Measurements from ENCODE around the gene RANBP3L.
"Not testable (repeated sequence)": the region's sequence is repeated elsewhere in the genome, so short reads cannot be mapped to it uniquely, and the experiment has no call there.

The RANBP3L gene

DNA sequence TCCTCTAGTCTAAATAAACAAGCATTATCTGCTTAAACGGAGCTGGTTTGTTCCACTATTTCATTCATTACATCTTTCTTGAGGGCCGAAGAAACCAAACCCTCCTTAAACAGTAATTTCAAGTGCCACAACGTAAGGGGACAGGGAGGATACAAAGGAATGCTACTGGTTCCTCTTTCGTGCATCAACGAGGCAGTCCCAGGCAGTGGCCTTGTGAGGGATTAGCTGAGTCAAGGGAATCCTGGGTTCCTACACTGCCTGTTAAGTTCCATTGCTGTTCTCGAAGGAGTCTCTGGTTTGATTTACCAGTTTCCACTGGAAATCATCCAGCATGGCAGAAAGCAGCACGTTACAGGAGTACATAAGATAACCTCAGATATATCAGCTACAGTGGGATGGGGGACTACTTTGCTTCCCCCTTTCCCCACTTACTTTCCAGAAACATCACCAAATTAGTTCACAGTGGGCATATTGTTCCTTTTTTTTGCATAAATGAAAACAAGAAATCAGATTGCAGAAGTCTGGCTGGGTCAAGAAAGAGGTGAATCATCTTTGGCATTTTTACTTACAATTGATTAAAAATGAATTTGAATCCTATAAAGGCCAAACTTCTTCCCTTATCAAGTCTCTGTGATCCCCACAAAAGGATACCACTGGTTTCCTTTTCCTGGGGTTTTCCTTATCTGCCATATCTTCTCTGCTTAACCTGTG is 2.5 kb upstream of the RANBP3L start:
- H3K4me3 ChIP-seq (ENCODE audit: low read depth, low read length), result no peak overlapping the region
- TF ChIP-seq, protein P1, sequence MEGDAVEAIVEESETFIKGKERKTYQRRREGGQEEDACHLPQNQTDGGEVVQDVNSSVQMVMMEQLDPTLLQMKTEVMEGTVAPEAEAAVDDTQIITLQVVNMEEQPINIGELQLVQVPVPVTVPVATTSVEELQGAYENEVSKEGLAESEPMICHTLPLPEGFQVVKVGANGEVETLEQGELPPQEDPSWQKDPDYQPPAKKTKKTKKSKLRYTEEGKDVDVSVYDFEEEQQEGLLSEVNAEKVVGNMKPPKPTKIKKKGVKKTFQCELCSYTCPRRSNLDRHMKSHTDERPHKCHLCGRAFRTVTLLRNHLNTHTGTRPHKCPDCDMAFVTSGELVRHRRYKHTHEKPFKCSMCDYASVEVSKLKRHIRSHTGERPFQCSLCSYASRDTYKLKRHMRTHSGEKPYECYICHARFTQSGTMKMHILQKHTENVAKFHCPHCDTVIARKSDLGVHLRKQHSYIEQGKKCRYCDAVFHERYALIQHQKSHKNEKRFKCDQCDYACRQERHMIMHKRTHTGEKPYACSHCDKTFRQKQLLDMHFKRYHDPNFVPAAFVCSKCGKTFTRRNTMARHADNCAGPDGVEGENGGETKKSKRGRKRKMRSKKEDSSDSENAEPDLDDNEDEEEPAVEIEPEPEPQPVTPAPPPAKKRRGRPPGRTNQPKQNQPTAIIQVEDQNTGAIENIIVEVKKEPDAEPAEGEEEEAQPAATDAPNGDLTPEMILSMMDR (IDR thresholded peaks at IDR 0.05; ENCODE audit: control insufficient read depth, extremely low read depth, insufficient read depth), result no peak
- no peak for DNase-seq (ENCODE audit: low read depth)

DNA sequence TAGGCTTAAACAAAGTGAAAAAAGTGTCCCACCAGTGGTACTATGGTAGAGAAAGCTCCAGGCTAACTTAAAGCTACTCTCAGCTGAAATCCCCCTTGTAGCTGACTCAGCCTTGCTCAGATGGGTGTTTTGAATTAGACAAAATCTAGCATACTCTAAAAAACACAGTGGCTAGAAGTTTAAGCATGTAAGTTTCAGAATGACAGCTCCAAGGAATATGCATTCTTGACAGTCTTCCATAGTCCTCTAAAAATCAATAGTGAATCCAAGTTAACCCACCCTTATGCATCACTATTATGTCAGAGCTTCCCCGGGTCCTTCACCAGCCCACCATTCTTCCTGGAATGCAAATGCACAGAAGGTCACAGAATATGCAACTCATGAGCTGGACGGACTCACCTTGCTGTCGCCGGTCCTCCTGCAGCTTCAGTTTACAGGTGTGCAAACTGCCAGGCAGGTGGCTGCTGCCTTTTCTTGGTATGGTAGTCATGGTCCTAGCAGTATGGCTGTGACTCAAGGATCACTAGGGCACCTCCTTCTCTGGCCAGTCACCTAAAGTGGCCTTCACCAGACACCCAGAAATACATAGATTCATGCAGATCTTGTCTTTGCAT is 668 bp downstream of the RANBP3L start:
- TF ChIP-seq, protein P1 (IDR thresholded peaks at IDR 0.05; ENCODE audit: control insufficient read depth, extremely low read depth, insufficient read depth), result no peak
- peak; percentile 48 for DNase-seq (ENCODE audit: low read depth)
- H3K4me3 ChIP-seq (ENCODE audit: low read depth, low read length), result peak overlapping the region; percentile 42

GRCh38 chr5:36300191-36300926 is 1.3 kb downstream of the RANBP3L start:
- peak; percentile 76 for DNase-seq (ENCODE audit: low read depth)
- TF ChIP-seq, protein P1 (IDR thresholded peaks at IDR 0.05; ENCODE audit: control insufficient read depth, extremely low read depth, insufficient read depth), result no peak
- peak overlapping the region; percentile 42 for H3K4me3 ChIP-seq (ENCODE audit: low read depth, low read length)

GRCh38 chr5:36298552-36298951 is 3.1 kb downstream of the RANBP3L start:
- TF ChIP-seq, protein P1 (IDR thresholded peaks at IDR 0.05; ENCODE audit: control insufficient read depth, extremely low read depth, insufficient read depth), result no peak
- no peak for DNase-seq (ENCODE audit: low read depth)
- H3K4me3 ChIP-seq (ENCODE audit: low read depth, low read length), result no peak overlapping the region

DNA sequence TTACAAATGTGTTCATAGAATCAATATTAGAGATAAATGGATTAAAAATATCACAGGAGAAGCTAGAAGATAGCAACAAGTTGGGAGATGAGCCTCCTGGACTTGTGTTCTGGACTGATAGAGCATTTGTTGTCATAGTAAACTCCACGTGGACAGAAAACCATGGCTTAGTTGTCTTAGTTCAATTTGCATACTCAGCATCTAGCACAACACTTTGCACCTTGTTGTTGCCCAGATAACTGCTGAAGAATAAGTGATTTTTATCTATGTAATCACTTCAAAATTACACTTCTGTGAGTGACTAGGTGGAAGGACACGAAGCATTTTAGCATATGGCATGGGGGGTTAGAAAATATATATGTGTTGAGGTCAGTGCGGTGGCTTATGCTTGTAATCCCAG is 4.0 kb downstream of the RANBP3L start:
- TF ChIP-seq, protein P1 (IDR thresholded peaks at IDR 0.05; ENCODE audit: control insufficient read depth, extremely low read depth, insufficient read depth), result no peak
- no peak for DNase-seq (ENCODE audit: low read depth)
- H3K4me3 ChIP-seq (ENCODE audit: low read depth, low read length), result no peak overlapping the region

- TF ChIP-seq, protein P1 (IDR thresholded peaks at IDR 0.05; ENCODE audit: control insufficient read depth, extremely low read depth, insufficient read depth), result no peak
- H3K4me3 ChIP-seq (ENCODE audit: low read depth, low read length), result no peak overlapping the region
- peak; percentile 91 for DNase-seq (ENCODE audit: low read depth)
These were observed 15.7 kb downstream of the RANBP3L start for GRCh38 chr5:36285837-36286615.

GRCh38 chr5:36283775-36284174 is 17.9 kb downstream of the RANBP3L start:
- DNase-seq (ENCODE audit: low read depth); H3K4me3 ChIP-seq (ENCODE audit: low read depth, low read length): not testable (repeated sequence)
